Neural cell (in vitro differentiated cells): ENCODE results near the gene SMAD5. TPM values are rescaled to one million over a fixed set of nuclear protein-coding genes. Genes with fewer than 3 reads are reported as not detected.

Experiments used
- H2AFZ ChIP-seq: fragments of 200-600, 300-800 bp; sonication (generic), shearing (Covaris generic); 2 replicates; pipeline ENCODE4 v1.6.0; 2014; ENCODE audit warnings: low read depth, mild to moderate bottlenecking, antibody characterized with exemption, low read length, moderate library complexity
- H3F3A ChIP-seq: fragments of 200-600 bp; shearing (Covaris generic); 2 replicates; pipeline ENCODE4 v1.6.1; 2016; ENCODE audit warnings: mild to moderate bottlenecking, moderate library complexity, mixed read lengths, antibody characterized with exemption, low read length; ENCODE audit not compliant: insufficient read depth, poor library complexity, severe bottlenecking
- H3K27ac ChIP-seq: fragments of 200-600, 300-800 bp; sonication (generic), shearing (Covaris generic); 2 replicates; pipeline ENCODE4 v1.5.1; 2014; ENCODE audit warnings: mild to moderate bottlenecking, low read length, moderate library complexity
- H3K27me3 ChIP-seq: fragments of 300-800, 200-600 bp; sonication (generic), shearing (Covaris generic); 2 replicates; pipeline ENCODE4 v1.6.0; 2014; ENCODE audit warnings: mild to moderate bottlenecking, low read depth, low read length, moderate library complexity; ENCODE audit not compliant: insufficient read depth
- H3K36me3 ChIP-seq: fragments of 300-800, 200-600 bp; sonication (generic), shearing (Covaris generic); 2 replicates; pipeline ENCODE4 v1.5.1; 2014; ENCODE audit warnings: mild to moderate bottlenecking, antibody characterized with exemption, low read length, moderate library complexity; ENCODE audit not compliant: insufficient read depth
- H3K4me2 ChIP-seq: fragments of 300-800, 200-600 bp; sonication (generic), shearing (Covaris generic); 2 replicates; pipeline ENCODE4 v1.6.0; 2014; ENCODE audit warnings: mild to moderate bottlenecking, low read length
- H3K4me3 ChIP-seq: fragments of 300-800, 200-600 bp; sonication (generic), shearing (Covaris generic); 2 replicates; pipeline ENCODE4 v1.5.1; 2014; ENCODE audit warnings: mild to moderate bottlenecking, low read length, moderate library complexity
- H3K79me2 ChIP-seq: fragments of 200-600 bp; shearing (Covaris generic); replicated peaks from 2 replicates; pipeline ENCODE4 v1.6.0; 2014; ENCODE audit warnings: mild to moderate bottlenecking, low read length, moderate library complexity; ENCODE audit not compliant: insufficient read depth
- H3K9ac ChIP-seq: fragments of 300-800, 200-600 bp; sonication (generic), shearing (Covaris generic); 2 replicates; pipeline ENCODE4 v1.6.1; 2016; ENCODE audit warnings: mild to moderate bottlenecking, low read length, mixed read lengths
- H3K9me2 ChIP-seq: fragments of 200-600 bp; shearing (Covaris generic); 2 replicates; pipeline ENCODE4 v1.6.1; 2016; ENCODE audit warnings: mild to moderate bottlenecking, low read length, mixed read lengths; ENCODE audit not compliant: insufficient read depth
- H3K9me3 ChIP-seq: fragments of 200-600, 300-800 bp; sonication (generic), shearing (Covaris generic); 2 replicates; pipeline ENCODE4 v1.6.1; 2016; ENCODE audit warnings: mild to moderate bottlenecking, mixed run types, low read length, moderate library complexity, mixed read lengths
- H4K20me1 ChIP-seq: fragments of 200-600 bp; shearing (Covaris generic); 2 replicates; pipeline ENCODE4 v1.6.1; 2016; ENCODE audit warnings: mild to moderate bottlenecking, mixed run types; ENCODE audit not compliant: insufficient read depth
- EP300 ChIP-seq: fragments of 450-650 bp; conservative IDR thresholded peaks from 2 replicates; pipeline ENCODE4 v1.6.1; 2014; ENCODE audit warnings: antibody characterized with exemption, mild to moderate bottlenecking, moderate library complexity; ENCODE audit not compliant: poor library complexity, severe bottlenecking
- EZH2 ChIP-seq: fragments of 200-600, 300-800 bp; shearing (Covaris generic), sonication (generic); IDR thresholded peaks from 2 replicates; pipeline ENCODE4 v1.6.1; 2014; ENCODE audit warnings: antibody characterized with exemption, low read length, borderline replicate concordance, mild to moderate bottlenecking; ENCODE audit not compliant: insufficient read depth, poor library complexity, severe bottlenecking
- MXI1 ChIP-seq: fragments of 450-650 bp; conservative IDR thresholded peaks from 2 replicates; pipeline ENCODE4 v1.6.1; 2014; ENCODE audit warnings: antibody characterized with exemption, mild to moderate bottlenecking; ENCODE audit not compliant: poor library complexity, severe bottlenecking
- POLR2AphosphoS5 ChIP-seq: IDR thresholded peaks from 2 replicates; pipeline ENCODE4 v1.6.1; 2012
- RAD21 ChIP-seq: fragments of 450-650 bp; conservative IDR thresholded peaks from 2 replicates; pipeline ENCODE4 v1.6.1; 2014; ENCODE audit warnings: antibody characterized with exemption, mild to moderate bottlenecking, moderate library complexity
- SMC3 ChIP-seq: fragments of 450-650 bp; conservative IDR thresholded peaks from 2 replicates; pipeline ENCODE4 v1.6.1; 2014; ENCODE audit warnings: antibody characterized with exemption, mild to moderate bottlenecking, moderate library complexity; ENCODE audit not compliant: poor library complexity
- TAF1 ChIP-seq: IDR thresholded peaks from 2 replicates; pipeline ENCODE4 v1.6.1; 2012; ENCODE audit warnings: low read depth
- polyA plus RNA-seq: library from polyadenylated mRNA; depleted of rRNA; stranded (reverse); fragments of >200 nt; gene quantifications from 2 replicates; pipeline ENCODE4 v1.2.3, GENCODE V29; 2014
- TF ChIP-seq, protein P1 (sequence below): fragments of 450-650 bp; IDR thresholded peaks from 2 replicates; pipeline ENCODE4 v1.5.1; 2014; ENCODE audit warnings: antibody characterized with exemption, mild to moderate bottlenecking, moderate library complexity; ENCODE audit not compliant: poor library complexity, severe bottlenecking
- TF ChIP-seq, protein P2 (sequence below): IDR thresholded peaks from 2 replicates; pipeline ENCODE4 v1.6.1; 2012; ENCODE audit warnings: borderline replicate concordance

Gene SMAD5
- polyA plus RNA-seq, 1 donor from 2014 or later: 26.3 TPM

DNA sequence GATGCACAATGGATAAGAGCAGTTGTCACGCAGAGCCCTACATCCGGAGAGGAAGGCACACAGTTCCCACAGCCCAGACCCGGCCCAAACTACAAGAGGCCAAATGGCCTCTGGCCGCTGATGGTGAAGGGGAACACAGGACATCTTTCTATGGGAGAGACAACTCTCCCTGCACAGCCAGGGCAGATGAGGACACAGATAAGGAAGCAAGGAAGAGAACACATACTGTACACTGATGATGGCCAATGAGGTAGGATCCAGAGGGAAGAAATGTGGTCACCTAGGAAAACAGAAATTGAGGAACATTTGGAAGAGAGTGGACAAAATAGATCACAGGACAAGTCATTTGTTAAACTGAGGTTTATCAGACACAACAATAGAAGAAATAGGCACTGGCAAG lies 88.7 kb downstream of the SMAD5 start:
- Histone ChIP-seq H3K9ac (no peak overlapping the region), H3K27ac (no peak overlapping the region), H3K36me3 (no peaks in the 10 kb centered on the region), H2AFZ (no peak overlapping the region), H3F3A (no peaks in the 10 kb centered on the region), H4K20me1 (no peaks in the 10 kb centered on the region), H3K4me3 (no peak overlapping the region), H3K79me2 (no peaks in the 10 kb centered on the region), H3K27me3 (no peaks in the 10 kb centered on the region), H3K9me2 (no peaks in the 10 kb centered on the region), H3K4me2 (no peak overlapping the region), H3K9me3 (no peaks in the 10 kb centered on the region)
- no peak for TF ChIP-seq TAF1
- TF ChIP-seq, protein P1, sequence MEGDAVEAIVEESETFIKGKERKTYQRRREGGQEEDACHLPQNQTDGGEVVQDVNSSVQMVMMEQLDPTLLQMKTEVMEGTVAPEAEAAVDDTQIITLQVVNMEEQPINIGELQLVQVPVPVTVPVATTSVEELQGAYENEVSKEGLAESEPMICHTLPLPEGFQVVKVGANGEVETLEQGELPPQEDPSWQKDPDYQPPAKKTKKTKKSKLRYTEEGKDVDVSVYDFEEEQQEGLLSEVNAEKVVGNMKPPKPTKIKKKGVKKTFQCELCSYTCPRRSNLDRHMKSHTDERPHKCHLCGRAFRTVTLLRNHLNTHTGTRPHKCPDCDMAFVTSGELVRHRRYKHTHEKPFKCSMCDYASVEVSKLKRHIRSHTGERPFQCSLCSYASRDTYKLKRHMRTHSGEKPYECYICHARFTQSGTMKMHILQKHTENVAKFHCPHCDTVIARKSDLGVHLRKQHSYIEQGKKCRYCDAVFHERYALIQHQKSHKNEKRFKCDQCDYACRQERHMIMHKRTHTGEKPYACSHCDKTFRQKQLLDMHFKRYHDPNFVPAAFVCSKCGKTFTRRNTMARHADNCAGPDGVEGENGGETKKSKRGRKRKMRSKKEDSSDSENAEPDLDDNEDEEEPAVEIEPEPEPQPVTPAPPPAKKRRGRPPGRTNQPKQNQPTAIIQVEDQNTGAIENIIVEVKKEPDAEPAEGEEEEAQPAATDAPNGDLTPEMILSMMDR: no peak
- TF ChIP-seq RAD21: no peak
- no peak for TF ChIP-seq EZH2
- TF ChIP-seq MXI1: no peak
- TF ChIP-seq, protein P2, sequence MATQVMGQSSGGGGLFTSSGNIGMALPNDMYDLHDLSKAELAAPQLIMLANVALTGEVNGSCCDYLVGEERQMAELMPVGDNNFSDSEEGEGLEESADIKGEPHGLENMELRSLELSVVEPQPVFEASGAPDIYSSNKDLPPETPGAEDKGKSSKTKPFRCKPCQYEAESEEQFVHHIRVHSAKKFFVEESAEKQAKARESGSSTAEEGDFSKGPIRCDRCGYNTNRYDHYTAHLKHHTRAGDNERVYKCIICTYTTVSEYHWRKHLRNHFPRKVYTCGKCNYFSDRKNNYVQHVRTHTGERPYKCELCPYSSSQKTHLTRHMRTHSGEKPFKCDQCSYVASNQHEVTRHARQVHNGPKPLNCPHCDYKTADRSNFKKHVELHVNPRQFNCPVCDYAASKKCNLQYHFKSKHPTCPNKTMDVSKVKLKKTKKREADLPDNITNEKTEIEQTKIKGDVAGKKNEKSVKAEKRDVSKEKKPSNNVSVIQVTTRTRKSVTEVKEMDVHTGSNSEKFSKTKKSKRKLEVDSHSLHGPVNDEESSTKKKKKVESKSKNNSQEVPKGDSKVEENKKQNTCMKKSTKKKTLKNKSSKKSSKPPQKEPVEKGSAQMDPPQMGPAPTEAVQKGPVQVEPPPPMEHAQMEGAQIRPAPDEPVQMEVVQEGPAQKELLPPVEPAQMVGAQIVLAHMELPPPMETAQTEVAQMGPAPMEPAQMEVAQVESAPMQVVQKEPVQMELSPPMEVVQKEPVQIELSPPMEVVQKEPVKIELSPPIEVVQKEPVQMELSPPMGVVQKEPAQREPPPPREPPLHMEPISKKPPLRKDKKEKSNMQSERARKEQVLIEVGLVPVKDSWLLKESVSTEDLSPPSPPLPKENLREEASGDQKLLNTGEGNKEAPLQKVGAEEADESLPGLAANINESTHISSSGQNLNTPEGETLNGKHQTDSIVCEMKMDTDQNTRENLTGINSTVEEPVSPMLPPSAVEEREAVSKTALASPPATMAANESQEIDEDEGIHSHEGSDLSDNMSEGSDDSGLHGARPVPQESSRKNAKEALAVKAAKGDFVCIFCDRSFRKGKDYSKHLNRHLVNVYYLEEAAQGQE: no peak
- no peak for TF ChIP-seq SMC3
- no peak for TF ChIP-seq EP300
- TF ChIP-seq POLR2AphosphoS5: no peak

DNA sequence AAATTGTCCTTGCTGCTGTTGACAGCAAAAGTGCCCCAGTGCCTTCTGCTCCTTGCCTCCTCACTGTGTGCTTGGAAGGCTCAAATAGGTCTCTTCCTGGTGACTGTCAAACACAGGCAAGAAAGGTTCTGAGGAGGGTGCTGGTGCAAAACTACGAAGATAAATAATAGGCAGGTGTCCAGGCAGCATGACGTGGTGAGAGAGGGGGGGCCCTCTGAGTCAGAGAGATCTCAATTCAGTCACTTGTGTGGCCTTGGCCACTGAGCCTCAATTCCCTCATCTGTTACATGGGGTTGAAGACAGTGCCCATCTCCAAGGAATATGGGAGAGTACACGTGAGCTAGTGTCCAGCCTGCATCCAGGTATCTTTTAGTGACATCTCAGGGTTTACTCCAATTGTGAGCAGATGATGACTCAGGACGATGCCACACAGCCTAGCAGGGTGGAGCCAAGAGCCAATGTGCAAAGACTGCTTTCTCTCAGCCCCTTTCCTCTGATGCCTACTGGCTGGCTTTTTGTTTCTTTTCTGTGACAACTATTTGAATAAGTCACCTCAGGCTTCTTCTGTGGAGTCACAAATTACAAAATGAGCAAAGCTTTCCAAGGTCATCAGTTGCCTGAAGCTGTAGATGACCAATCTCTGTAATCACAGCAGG lies 90.1 kb downstream of the SMAD5 start:
- Histone ChIP-seq H3K4me2 (no peak overlapping the region), H3F3A (no peaks in the 10 kb centered on the region), H3K4me3 (no peak overlapping the region), H3K9me2 (no peaks in the 10 kb centered on the region), H2AFZ (no peak overlapping the region), H3K27ac (no peak overlapping the region), H3K36me3 (no peaks in the 10 kb centered on the region), H3K9me3 (no peaks in the 10 kb centered on the region), H3K9ac (no peak overlapping the region), H4K20me1 (no peaks in the 10 kb centered on the region), H3K79me2 (no peaks in the 10 kb centered on the region), H3K27me3 (no peaks in the 10 kb centered on the region)
- TF ChIP-seq POLR2AphosphoS5 (no peak), EP300 (no peak), MXI1 (no peak)
